GM19372 (cell line): ENCODE results near the gene GPR4.
"Not testable (repeated sequence)": the region's sequence is repeated elsewhere in the genome, so short reads cannot be mapped to it uniquely, and the experiment has no call there.

Experiments
- ATAC-seq: cut with Tn5 transposase; IDR thresholded peaks from one replicate; pipeline ENCODE4 v1.9.1; 2021; ENCODE audit warnings: mild to moderate bottlenecking, low read depth, moderate library complexity; ENCODE audit not compliant: unreplicated experiment

Gene GPR4

DNA sequence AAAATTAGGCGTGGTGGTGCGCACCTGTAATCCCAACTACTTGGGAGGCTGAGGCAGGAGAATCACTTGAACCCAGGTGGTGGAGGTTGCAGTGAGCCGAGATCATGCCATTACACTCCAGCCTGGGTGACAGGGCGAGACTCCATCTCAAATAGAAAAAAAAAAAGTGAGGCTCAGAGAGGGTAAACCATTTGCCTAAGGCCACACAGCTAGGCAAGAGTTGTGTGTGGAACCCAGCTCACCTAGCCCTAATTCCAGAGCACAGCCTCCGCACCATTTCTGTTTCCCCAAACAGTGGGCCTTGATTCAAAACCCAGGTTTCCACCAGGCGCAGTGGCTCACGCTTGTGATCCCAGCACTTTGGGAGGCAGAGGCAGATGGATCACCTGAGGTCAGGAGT lies 26.2 kb upstream of the GPR4 start:
- ATAC-seq, result not testable (repeated sequence)

DNA sequence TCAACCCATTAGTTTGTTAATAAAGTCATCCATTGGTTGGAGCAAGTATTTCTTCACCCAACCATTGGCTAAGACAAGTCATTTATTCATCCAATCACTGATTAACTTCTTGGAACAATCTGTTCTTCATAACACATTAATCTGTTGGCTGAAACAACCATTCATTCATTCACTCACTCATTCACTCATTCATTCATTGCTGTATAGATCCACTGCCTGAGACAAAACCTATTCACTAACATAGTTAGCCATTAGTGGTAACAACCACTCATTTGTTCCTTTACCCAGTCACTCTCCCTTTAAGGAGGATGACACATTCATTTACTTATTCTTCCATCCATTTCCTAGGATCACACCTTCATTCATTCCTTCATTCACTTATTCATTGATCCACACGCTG lies 22.0 kb upstream of the GPR4 start:
- ATAC-seq, result no peak

DNA sequence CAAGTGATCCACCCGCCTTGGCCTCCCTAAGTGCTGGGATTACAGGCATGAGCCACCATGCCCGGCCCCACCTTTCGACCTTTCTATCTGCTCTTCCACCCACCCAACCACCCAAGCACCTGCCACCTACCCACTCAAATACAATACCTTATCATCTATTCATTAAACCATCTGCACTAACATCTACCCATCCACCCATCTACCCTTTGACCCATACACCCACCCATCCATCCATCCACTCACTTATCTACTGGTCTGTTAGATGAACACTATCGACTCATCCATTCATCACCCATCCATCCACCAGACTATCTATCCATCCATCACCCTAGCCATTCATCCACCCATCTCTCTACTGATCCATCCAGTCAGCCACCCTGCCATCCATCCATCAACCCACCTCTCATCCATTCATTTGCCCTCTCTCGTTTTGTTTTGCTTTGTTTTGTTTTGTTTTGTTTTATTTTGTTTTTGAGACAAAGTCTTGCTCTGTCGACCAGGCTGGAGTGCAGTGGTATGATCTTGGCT lies 20.0 kb upstream of the GPR4 start:
- no peak for ATAC-seq

DNA sequence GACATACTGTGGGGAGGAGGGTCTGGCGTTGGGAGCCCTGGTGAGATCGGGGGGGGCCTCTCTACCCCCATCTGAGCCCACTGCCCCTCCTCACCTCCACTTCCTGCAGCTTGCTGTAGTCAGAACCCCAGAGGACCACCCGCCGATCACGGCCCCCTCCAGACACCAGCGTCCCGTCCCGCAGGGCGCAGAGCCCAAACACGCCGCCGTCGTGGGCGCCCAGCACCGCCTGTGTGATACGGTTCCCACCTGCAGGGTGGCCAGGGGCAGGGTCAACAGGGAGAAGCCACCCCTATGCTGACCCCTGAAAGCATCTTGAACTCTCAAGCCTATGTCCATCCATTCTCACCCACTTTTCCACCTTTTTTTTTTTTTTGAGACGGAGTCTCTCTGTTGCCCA lies 19.4 kb upstream of the GPR4 start:
- no peak for ATAC-seq

DNA sequence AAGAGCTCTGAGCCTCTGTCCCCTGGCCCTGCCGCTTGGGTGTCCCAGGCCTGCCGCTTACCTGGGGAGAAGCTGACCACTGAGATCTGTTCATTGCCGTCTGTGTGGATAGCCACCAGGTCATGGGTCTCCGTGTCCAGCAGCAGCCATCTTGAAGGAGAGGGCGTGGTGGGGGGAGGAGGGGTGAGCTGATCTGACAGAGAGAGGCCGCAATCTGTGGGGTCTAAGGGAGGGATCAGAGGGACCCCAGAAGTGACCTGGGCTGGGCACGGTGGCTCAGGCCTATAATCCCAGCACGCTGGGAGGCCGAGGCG lies 14.6 kb upstream of the GPR4 start:
- ATAC-seq, result no peak

DNA sequence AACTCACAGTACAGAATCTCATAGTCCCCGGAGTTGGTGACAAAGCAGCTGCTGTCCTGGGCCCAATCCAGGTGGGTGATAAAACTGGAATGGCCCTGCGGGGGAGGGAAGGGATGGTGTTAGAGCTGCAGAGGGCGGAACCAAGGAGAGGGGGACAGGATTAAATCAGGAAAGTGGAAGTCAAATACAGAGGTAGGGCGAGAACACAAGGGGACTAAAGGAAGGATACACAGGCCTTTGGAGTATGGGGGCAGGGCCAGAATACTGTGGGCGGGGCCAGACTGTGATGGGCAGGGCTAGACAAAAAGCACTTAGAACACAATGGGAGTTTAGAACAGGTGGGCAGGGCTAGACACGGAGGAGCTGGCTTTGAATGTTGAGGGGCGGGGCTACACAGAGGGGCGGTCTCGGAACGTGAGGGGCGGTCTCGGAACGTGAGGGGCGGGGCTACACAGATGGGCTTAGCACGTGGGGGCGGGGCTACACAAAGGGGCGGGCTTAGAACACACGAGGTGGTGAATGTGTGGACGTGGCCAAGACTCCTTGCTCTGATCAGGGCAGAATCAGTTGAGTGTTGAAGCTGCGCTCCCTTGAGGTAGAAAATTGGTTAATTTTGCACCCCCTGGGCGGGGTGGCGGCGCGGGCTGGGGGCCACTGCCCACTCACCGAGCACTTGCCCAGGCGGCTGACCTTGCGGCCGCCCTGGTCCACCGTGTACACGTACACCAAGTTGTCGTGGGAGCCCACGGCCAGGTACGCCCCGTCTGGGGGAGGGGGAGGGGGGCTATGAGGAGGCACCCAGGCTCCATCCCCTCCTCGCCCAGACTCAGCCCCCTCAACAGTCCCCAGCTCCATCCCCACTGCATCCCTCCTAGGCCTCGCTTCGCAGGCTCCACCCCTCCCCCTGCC lies 14.0 kb upstream of the GPR4 start:
- ATAC-seq, result no peak

DNA sequence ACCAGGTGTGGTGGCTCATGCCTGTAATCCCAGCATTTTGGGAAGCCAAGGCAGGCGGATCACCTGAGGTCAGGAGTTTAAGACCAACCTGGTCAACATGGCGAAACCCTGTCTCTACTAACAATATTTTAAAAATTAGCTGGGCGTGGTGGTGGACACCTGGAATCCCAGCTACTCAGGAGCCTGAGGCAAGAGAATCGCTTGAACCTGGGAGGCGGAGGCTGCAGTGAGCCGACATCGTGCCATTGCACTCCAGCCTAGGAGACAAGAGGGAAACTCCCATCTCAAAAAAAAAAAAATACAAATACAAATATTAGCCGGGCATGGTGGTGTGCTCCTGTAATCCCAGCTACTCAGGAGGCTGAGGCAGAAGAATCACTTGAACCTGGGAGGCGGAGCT lies 13.0 kb upstream of the GPR4 start:
- not testable (repeated sequence) for ATAC-seq

DNA sequence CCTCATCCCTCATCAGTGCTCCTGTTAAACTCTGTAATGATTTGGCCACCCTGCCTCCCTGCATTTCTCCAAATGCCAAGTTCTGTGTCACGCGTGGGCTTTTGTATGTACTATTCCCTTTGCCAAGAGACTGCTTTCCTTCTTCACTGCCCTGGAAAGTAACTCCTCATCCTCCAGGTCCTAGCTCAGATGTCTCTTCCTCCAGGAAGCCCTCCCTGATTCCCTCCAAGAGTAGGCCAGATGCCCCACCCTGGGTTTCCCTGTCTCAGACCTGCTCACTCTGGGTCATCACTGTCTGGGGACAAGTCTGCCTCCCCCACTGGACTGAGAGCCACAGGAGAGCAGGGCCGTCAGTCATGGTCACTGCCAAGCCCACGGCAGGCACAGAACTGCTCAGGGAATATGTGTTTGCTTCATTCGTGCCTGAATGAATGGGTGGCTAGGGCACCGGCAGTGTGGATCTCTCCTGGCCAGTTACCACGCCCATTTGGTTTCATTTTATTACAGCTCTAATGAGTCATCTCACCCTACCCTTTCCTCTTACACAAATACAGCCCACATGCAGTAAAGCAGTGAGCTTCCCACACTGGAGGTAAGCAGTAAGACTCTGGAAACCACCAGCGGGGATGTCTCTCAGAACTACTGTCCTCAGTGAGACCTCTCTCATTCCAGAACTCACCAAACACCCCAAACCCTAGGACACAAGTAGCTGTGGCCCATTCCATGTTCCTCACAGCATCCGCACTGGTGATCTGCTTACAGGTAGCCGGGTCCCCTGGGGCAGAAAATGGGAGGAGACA lies 12.1 kb upstream of the GPR4 start:
- ATAC-seq, result no peak

DNA sequence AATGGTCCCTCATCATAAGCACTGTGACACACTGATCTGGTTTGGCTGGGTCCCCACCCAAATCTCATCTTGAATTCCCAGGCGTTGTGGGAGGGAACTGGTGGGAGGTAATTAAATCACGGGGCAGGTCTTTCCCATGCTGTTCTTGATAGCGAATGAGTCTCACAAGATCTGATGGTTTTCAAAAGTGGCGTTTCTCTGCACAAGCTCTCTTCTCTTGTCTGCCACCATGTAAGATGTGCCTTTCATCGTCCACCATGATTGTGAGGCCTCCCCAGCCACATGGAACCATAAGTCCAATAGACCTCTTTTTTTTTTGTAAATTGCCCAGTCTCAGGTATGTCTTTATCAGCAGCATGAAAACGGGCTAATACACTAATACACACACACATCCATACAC lies 6.9 kb upstream of the GPR4 start:
- ATAC-seq, result no peak

DNA sequence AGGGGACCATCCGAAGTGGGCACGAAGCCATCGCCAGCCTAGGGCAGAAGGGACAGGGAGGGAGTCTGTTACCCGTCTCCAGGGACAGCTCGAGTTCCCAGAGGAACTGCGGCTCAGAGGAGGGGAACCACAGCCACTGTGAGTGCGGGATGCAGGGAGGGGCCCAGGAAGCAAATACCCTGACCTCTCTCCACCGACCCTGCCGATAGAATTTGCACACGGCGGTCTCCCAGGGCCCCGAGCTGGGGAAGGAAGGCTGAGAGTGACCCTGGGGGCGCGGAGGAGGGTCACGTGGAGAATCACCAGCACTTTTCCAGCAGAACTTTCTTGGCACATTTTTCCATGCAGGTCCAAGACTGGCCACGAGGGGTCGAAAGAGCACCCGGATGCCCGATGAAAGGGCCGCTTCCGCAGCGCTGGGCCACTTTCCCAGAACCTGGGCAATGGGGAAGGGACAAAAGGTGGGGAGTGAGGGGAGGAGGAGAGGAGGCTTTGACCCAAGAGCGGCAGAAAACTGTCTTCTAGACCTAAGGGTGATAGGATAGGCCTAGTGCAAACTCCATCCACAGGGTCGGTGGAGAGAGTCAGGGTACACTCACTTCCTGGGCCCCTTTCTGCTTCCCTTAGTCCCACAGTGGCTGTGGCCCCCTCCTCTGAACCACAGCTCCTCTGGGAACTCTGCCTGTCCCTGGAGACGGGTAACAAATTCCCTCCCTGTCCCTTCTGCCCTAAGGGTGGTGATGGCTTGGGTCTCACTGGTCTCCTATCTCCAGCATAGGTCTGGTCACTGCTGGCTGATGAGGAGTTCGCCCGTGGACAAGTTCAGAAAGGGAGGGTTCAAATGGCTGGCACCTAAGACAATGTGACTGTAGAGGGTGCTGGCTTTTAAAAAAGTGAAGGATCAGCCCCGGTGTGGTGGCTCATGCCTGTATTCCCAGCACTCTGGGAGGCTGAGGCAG lies 5.3 kb upstream of the GPR4 start:
- no peak for ATAC-seq

DNA sequence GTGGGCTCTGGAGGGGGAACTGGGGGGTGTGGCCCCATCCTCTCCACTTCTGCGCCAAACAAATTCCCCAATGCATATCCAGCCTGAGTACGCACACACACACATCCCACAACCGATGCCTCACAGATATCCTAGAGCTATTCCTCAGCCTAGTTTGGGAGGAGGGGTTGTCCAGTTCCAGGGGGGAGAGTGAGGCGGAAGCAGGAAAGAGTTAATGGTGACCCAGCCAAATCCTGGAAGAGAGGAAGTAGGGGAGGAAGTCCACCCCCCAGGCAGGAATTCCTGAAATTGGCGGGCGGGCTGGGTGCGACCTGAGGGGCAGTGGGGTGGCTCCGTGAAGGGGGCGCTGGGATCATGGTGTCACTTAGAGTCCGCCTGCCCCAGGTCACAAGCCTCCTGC lies 897 bp downstream of the GPR4 start:
- ATAC-seq, result no peak

DNA sequence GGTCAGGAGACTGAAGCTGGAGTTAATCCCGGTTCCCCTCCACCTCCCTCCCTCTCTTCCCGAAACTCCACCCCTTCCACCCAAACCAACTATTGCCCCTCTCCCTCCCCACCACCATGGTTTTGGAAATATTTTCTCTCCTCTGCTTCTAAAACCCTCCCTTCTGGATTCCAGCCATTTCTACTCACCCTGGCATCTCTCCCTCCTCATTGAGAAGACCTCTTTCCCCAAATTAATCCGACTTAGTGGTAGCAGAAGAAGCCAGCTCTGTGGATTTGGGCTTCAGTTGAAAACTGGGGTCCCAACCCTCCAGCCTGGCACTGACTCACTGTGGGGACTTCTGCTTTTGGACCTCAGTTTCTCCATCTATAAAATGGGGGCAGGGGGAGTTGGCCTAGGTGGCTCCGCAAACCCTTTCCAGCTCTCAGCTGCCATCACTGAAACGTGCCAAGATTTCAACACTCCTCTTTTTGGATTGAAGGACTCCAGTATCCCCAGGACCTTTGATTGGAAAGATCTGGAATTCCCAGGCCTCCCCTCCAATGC lies 1.6 kb downstream of the GPR4 start:
- ATAC-seq, result no peak

DNA sequence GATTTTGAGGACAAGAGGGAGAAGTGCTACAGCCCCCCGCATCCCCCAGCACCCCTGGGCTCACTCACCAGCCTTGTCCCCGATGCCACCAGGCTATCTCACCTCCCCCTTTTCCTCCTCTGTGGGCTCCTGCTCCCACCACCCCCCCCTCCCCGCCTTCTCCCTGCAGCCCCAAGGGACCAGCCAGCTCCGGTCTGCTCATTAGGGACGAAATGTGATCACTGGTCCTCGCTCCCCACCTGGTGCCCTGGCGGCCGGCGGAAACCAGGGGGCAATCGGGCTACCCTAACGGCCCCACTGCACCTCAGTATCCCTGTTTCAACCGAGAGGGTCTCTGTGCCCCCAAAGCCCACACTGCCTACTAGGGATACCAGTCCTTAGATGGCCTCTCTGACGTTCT lies 2.7 kb downstream of the GPR4 start:
- no peak for ATAC-seq

DNA sequence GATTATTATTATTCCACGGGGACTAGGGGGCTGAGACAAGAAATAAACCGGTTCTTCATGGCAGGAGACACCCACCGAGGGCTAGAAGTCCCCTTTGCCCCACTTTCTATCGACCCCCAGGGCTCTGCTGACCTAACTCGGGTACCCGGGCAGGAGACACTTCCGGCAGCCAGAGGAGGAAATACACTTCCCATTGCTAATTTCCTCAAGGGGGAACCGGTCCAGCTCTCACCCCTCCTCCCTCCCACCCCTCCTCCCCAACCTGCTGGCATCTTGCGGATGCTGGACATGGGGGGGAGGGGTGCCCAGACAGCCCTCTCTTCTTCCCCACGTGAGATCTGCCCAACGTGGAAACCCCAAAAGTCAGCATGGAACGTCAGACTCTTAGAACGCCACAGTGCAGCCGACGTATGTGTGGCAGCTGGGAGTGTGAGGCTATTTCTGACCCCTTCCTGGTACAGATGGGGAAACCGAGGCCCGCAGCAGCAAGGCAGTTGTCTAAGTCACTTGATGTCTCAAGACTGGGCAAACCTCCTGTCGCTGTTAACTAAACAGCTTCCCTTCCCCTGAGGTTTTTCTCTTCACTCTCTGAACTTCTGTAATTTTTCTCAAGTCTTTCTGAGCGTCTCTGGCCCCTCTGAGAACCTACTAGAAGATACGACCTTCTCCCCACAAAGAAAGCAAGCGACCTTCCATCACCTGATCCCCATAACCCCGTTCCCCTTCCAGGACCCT lies 3.6 kb downstream of the GPR4 start:
- no peak for ATAC-seq

DNA sequence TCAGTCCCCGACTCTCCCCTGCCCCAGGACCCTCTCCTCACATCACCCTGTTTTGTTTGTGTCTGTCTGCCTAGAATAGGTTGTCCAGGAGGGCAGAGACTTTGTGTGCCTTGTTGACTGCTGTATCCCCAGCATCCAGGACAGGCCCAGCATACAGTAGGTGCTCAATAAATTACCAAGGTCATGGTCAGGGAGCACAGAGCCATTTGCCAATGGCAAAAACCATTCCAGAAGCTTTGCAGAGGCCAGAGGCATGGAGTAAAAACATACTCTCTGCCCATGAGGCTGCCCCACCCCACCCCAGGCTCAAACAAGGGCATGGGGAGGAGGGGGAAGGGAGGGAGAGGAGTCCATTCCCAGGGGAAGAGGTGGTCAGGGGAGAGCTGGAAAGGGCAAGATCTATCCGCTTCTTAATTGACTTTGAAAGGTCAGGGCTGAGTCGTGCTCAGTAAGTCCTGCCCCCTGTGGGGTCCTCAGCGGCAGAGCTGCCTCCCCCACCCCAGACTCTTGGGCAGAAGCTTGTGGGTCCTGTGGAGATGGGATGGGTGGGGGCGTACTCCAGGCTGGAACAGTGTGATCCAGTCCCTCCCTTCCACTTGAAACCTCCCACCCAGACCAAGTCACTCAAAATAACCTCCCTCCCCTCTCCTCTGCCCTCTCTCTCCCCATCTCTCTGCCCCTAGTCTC lies 4.4 kb downstream of the GPR4 start:
- no peak for ATAC-seq

DNA sequence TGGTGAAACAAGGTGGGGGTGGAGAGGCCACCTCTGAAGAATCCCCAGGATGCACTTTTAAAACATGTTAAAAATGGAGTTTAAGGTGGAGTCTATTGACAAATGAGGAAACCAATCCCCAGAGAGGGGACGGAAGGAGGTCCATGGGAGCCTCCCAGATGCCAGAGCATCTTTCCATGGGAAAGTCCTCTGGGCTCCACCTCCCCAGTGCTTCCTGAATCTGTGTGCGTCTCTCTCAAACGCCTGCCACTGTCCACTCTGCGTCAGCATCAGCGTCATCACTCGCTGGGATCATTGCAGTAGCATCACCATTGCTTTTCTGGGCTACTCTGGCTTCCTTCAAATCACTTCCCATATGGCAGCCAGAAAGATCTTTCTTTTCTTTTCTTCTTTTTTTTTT lies 6.2 kb downstream of the GPR4 start:
- ATAC-seq, result no peak

DNA sequence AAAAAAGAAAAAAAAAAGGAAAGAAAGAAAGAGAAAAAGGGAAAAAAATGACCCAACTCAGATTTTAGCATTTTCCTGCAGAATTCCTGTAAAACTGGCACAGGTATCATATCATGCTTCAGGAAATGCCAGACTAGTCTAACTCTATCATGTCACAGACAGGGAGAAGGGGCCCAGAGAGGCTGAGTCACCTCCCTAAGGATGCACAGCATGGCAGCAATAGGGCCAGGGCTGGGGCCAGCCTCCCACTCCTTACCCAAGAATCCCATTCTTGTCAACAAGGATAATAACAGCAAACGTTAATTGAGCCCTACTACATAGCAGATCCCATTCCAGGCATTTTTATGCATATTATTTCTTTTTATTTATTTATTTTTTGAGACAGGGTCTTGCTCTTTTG lies 8.5 kb downstream of the GPR4 start:
- no peak for ATAC-seq

DNA sequence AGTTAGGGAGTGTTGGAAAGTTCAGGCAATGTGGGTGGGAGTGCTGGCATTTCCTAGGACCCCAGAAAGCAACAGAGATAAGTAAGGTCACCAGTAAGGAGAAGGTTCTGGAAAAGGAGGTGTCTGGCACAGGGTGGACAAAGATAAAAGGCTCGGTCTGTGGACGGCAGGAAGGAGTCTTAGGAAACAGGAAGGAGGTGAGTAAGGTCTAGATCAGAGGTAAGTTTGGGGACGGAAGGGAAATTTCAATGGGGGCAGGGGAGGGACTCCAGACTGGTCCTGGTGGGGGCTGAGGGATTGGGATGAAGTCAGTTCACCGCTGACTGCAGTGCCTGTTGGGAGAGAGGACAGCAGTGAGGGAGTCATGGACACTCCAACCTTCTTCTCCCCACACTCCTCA lies 9.6 kb downstream of the GPR4 start:
- no peak for ATAC-seq

DNA sequence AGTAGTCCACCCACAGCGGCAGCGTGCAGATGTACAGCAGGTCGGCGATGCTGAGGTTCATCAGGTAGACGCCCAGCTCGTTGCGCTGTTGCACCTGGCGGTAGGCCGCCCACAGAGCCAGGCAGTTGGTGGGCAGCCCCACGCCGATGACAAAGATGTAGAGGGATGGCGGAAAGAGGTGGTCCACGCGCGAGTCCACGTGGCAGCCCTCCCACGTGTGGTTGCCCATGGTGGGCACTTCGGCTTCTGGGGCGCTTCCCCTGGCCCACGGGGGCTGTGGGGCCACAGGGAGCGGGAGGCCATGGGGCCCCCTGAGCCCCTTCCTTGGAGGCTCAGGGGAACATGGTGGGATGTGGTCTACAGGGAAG lies 10.4 kb downstream of the GPR4 start:
- ATAC-seq, result no peak
